ENCODE measurements around the gene VWA2.

- no peak for TF ChIP-seq POLR2A (IDR thresholded peaks at IDR 0.05)
- TF ChIP-seq, protein P1, sequence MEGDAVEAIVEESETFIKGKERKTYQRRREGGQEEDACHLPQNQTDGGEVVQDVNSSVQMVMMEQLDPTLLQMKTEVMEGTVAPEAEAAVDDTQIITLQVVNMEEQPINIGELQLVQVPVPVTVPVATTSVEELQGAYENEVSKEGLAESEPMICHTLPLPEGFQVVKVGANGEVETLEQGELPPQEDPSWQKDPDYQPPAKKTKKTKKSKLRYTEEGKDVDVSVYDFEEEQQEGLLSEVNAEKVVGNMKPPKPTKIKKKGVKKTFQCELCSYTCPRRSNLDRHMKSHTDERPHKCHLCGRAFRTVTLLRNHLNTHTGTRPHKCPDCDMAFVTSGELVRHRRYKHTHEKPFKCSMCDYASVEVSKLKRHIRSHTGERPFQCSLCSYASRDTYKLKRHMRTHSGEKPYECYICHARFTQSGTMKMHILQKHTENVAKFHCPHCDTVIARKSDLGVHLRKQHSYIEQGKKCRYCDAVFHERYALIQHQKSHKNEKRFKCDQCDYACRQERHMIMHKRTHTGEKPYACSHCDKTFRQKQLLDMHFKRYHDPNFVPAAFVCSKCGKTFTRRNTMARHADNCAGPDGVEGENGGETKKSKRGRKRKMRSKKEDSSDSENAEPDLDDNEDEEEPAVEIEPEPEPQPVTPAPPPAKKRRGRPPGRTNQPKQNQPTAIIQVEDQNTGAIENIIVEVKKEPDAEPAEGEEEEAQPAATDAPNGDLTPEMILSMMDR (IDR thresholded peaks at IDR 0.05), result no peak
Observed at GRCh38 chr10:114283091-114283490, 44.0 kb downstream of the VWA2 start.

All from uterus (tissue), 2 donors.